ENCODE data around the gene BORCS5.
"Not testable (repeated sequence)": the region's sequence is repeated elsewhere in the genome, so short reads cannot be mapped to it uniquely, and the experiment has no call there.

BORCS5 gene

DNA sequence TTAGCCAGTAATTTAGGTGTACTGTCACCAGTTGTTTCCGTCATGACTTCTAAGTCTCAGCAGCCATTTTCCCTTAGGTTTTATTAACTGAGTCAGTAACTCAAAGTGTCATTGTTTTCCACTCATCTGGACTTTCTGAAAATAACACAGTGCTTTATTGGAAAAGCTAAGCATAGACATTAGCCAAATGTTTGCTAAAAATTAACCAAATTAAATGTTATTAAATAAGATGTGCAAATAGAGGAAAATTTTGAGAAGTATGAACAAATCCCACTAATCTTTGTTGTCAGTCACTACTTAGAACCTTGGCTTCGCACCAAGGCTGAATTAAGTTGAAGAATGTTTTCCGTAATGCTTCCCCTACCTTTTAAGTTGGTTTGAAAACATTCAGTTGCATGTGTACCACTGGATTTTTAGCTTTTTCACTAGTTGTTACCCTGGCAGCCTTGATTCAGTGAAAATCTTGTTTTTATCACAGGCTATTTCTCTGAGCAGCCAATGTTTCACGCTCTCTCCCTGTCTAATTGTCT is 43.0 kb downstream of the BORCS5 start:
- no peak overlapping the region for H3K9ac ChIP-seq (ENCODE audit: low read depth, low read length)
- peaks cover 18% of the 10 kb centered on the region for H3K4me1 ChIP-seq (ENCODE audit: control insufficient read depth, insufficient read depth, low read length)
- no peaks in the 10 kb centered on the region for H3K27me3 ChIP-seq (ENCODE audit: control insufficient read depth, insufficient read depth, low read length)
- H3K4me3 ChIP-seq (ENCODE audit: low read depth, low read length) = no peak overlapping the region
- no peaks in the 10 kb centered on the region for H3K36me3 ChIP-seq (ENCODE audit: control insufficient read depth, insufficient read depth, low read length)
- no peaks in the 10 kb centered on the region for H3K9me3 ChIP-seq (ENCODE audit: control insufficient read depth, insufficient read depth, low read length)

DNA sequence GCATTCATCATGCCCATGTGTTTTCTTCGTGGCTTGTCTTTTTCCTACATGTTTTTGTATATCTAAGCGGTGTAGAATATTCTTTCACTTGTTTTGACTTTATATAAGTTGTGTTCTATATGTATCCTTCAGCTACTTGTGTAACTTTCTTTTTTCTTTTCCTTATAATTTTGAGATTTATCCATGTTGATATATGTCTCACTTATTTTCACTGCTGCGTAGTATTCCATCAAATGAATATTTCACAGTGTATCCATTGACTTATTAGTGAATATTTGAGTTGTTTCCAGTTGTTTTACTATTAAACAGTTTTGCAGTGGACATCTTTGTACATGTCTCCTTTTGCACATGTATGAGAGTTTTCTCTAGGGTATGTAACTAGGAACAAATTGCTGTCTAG is 43.9 kb downstream of the BORCS5 start:
- Histone ChIP-seq H3K9me3 (ENCODE audit: control insufficient read depth, insufficient read depth, low read length) (no peaks in the 10 kb centered on the region), H3K9ac (ENCODE audit: low read depth, low read length) (no peak overlapping the region), H3K36me3 (ENCODE audit: control insufficient read depth, insufficient read depth, low read length) (no peaks in the 10 kb centered on the region), H3K4me1 (ENCODE audit: control insufficient read depth, insufficient read depth, low read length) (peaks cover 18% of the 10 kb centered on the region), H3K4me3 (ENCODE audit: low read depth, low read length) (no peak overlapping the region), H3K27me3 (ENCODE audit: control insufficient read depth, insufficient read depth, low read length) (no peaks in the 10 kb centered on the region)

DNA sequence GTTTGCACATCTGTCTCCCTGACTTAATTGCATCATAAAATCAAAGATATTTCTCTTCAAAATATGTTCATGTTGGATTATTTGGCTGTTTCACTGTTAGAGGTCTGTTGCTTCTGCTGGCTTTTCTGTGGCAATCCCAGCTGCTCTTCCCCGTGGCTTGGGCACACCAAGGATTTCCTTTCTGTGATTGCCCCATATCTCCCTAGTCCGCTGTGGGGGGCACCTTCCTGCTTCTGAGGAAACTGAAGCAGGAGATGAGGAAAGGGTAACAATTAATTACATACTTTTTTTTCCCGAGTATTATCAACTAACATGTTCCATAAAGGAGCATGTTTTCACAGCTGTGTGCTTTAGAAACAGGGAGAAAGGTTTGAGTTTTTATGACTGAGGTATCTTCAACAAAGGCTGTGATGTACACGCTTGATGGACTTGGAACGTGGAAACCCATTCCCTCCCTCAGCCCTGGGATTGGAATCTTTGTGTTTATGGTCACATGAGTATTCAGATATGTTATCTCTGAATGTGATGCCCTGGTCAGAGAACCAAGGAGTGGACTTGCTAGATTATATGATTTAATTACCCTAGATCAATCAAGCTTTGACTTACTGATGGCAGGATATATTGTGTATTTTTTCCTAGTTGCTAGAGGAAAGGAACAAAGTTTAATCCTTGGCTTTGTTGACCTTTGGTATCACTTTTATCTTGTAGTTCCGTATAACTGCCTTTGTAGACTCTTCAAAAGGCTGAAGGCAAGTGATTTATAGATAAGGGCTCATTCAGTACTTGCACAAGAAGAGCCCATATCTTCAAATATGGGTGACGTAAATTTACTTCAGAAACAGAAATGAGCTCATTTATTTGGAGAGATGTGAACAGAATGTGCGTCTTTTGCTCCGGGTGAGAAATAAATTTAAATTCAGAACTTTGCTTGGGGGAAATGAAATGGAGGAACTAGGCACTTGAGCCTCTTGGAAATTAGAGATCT is 46.7 kb downstream of the BORCS5 start:
- H3K9ac ChIP-seq (ENCODE audit: low read depth, low read length) = no peak overlapping the region
- H3K4me1 ChIP-seq (ENCODE audit: control insufficient read depth, insufficient read depth, low read length) = peaks cover 14% of the 10 kb centered on the region
- no peaks in the 10 kb centered on the region for H3K9me3 ChIP-seq (ENCODE audit: control insufficient read depth, insufficient read depth, low read length)
- no peaks in the 10 kb centered on the region for H3K36me3 ChIP-seq (ENCODE audit: control insufficient read depth, insufficient read depth, low read length)
- no peaks in the 10 kb centered on the region for H3K27me3 ChIP-seq (ENCODE audit: control insufficient read depth, insufficient read depth, low read length)
- H3K4me3 ChIP-seq (ENCODE audit: low read depth, low read length) = no peak overlapping the region

DNA sequence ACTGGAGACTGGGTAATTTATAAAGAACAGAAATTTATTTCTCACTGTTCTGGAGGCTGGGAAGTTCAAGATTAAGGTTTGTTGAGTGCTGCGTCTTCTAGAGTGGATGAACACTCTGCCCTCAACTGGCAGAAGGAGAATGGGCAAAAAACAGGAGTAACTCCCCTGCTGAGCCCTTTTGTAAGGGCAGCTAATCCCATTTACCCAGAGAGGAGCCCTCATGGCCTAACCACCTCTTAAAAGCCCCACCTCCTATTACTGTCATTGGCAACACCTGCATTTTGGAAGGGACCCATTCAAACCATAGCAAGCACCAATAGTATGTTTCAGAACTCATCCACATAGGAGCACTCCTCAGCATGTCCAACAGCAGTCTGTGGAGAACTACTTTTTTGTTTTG is 47.4 kb downstream of the BORCS5 start:
- Histone ChIP-seq H3K9ac (ENCODE audit: low read depth, low read length) (no peak overlapping the region), H3K27me3 (ENCODE audit: control insufficient read depth, insufficient read depth, low read length) (no peaks in the 10 kb centered on the region), H3K4me1 (ENCODE audit: control insufficient read depth, insufficient read depth, low read length) (peaks cover 7% of the 10 kb centered on the region)

DNA sequence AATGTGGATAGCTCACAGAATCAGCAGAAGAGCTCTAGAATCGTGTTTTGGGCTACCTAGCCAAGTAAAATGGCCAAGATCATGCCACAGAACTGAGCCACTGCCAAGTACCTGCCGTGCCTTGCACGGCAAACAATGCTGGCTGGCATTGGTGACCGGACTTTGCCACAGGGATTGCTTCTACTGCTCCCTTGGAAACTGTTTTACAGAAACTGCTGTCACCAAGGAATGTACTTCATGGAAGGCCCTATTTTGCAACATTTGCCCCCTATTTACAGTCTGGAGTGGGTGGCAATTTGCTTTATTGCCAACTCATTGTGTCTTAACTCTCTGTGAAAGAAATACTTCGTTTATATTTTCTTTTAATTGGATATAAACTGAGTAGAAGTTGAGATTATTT is 49.0 kb downstream of the BORCS5 start:
- Histone ChIP-seq H3K36me3 (ENCODE audit: control insufficient read depth, insufficient read depth, low read length) (no peaks in the 10 kb centered on the region), H3K4me3 (ENCODE audit: low read depth, low read length) (no peak overlapping the region), H3K4me1 (ENCODE audit: control insufficient read depth, insufficient read depth, low read length) (peaks cover 5% of the 10 kb centered on the region), H3K9ac (ENCODE audit: low read depth, low read length) (no peak overlapping the region), H3K9me3 (ENCODE audit: control insufficient read depth, insufficient read depth, low read length) (no peaks in the 10 kb centered on the region), H3K27me3 (ENCODE audit: control insufficient read depth, insufficient read depth, low read length) (no peaks in the 10 kb centered on the region)

More for the DNA sequence above, 47.4 kb downstream of the BORCS5 start:
- Histone ChIP-seq H3K36me3 (ENCODE audit: control insufficient read depth, insufficient read depth, low read length) (no peaks in the 10 kb centered on the region), H3K4me3 (ENCODE audit: low read depth, low read length) (no peak overlapping the region), H3K9me3 (ENCODE audit: control insufficient read depth, insufficient read depth, low read length) (no peaks in the 10 kb centered on the region)

DNA sequence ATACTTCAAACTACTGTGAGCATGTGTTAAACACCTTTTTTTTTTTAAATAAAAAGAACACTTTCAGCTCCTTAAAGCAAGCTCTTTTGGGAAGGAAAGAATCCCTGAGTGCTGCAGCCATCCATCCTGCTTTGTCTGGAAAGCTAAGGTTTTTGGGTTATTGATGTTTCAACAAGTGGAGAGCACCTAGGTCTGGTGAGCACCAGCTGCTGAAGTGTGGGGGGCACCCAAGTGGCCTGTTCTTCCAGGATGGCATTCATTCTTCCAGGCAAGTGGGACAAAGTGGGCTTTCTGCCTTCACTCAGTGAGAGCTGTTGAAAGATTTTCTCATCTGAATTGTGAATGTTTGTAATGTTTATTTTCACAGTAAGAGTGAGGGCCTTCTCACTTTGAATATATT is 49.9 kb downstream of the BORCS5 start:
- Histone ChIP-seq H3K4me3 (ENCODE audit: low read depth, low read length) (no peak overlapping the region), H3K4me1 (ENCODE audit: control insufficient read depth, insufficient read depth, low read length) (peaks cover 5% of the 10 kb centered on the region), H3K27me3 (ENCODE audit: control insufficient read depth, insufficient read depth, low read length) (no peaks in the 10 kb centered on the region)

DNA sequence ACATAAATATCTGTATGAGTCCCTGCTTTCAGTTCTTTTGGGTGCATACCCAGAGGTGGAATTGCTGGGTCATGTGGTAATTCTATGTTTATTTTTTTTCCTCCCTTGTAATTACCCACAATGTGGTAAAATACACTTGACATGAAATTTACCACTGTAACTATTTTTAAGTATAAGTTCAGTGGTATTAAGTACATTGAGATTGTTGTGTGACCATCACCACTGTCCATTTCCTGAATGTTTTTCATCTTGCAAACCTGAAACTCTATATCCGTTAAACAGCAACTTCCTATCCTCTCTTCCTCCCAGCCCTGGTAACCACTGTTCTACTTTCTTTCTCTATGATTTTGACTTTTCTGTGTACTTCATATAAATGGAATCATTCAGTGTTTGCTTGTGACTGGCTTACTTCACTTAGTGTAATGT is 51.4 kb downstream of the BORCS5 start:
- H3K4me1 ChIP-seq (ENCODE audit: control insufficient read depth, insufficient read depth, low read length) = peaks cover 6% of the 10 kb centered on the region
- H3K9ac ChIP-seq (ENCODE audit: low read depth, low read length) = no peak overlapping the region
- no peaks in the 10 kb centered on the region for H3K27me3 ChIP-seq (ENCODE audit: control insufficient read depth, insufficient read depth, low read length)
- H3K9me3 ChIP-seq (ENCODE audit: control insufficient read depth, insufficient read depth, low read length) = no peaks in the 10 kb centered on the region
- H3K36me3 ChIP-seq (ENCODE audit: control insufficient read depth, insufficient read depth, low read length) = no peaks in the 10 kb centered on the region
- no peak overlapping the region for H3K4me3 ChIP-seq (ENCODE audit: low read depth, low read length)

More for the DNA sequence above, 49.9 kb downstream of the BORCS5 start:
- H3K36me3 ChIP-seq (ENCODE audit: control insufficient read depth, insufficient read depth, low read length) = no peaks in the 10 kb centered on the region
- H3K9ac ChIP-seq (ENCODE audit: low read depth, low read length) = no peak overlapping the region
- H3K9me3 ChIP-seq (ENCODE audit: control insufficient read depth, insufficient read depth, low read length) = no peaks in the 10 kb centered on the region

DNA sequence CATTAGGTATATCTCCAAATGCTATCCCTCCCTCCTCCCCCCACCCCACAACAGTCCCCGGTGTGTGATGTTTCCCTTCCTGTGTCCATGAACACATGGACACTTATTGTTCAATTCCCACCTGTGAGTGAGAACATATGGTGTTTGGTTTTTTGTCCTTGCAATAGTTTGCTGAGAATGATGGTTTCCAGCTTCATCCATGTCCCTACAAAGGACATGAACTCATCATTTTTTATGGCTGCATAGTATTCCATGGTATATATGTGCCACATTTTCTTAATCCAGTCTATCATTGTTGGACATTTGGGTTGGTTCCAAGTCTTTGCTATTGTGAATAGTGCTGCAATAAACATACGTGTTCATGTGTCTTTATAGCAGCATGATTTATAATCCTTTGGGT is 52.5 kb downstream of the BORCS5 start:
- not testable (repeated sequence) for H3K4me1 ChIP-seq (ENCODE audit: control insufficient read depth, insufficient read depth, low read length); H3K4me3 ChIP-seq (ENCODE audit: low read depth, low read length); H3K27me3 ChIP-seq (ENCODE audit: control insufficient read depth, insufficient read depth, low read length); H3K9me3 ChIP-seq (ENCODE audit: control insufficient read depth, insufficient read depth, low read length); H3K9ac ChIP-seq (ENCODE audit: low read depth, low read length); H3K36me3 ChIP-seq (ENCODE audit: control insufficient read depth, insufficient read depth, low read length)

DNA sequence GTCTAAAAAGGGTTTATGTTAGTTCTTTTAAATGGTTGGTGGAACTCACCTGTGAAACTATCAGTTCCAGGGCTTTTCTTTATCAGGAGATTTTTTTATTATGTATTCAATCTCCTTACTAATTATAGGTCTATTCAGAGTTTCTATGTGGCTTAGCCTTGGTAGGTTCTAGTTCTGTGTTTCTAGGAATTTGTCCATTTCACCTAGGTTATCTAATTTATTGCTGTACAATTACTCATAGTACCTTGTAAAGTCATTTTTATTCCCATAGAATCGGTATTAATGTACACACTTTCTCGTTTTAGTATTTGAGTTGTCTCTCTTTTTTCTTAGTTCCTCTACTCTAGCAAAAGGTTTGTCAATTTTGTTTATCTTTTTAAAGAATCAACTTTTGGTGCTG is 59.0 kb downstream of the BORCS5 start:
- H3K36me3 ChIP-seq (ENCODE audit: control insufficient read depth, insufficient read depth, low read length) = no peaks in the 10 kb centered on the region
- H3K9me3 ChIP-seq (ENCODE audit: control insufficient read depth, insufficient read depth, low read length) = no peaks in the 10 kb centered on the region
- H3K9ac ChIP-seq (ENCODE audit: low read depth, low read length) = no peak overlapping the region
- peaks cover 2% of the 10 kb centered on the region for H3K4me1 ChIP-seq (ENCODE audit: control insufficient read depth, insufficient read depth, low read length)
- no peak overlapping the region for H3K4me3 ChIP-seq (ENCODE audit: low read depth, low read length)
- no peaks in the 10 kb centered on the region for H3K27me3 ChIP-seq (ENCODE audit: control insufficient read depth, insufficient read depth, low read length)

DNA sequence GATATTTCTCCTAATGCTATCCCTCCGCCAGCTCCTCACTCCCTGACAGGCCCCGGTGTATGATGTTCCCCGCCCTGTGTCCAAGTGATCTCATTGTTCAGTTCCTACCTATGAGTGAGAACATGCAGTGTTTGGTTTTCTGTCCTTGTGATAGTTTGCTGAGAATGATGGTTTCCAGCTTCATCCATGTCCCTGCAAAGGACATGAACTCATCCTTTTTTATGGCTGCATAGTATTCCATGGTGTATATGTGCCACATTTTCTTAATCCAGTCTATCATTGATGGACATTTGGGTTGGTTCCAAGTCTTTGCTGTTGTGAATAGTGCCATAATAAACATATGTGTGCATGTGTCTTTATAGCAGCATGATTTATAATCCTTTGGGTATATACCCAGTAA is 62.3 kb downstream of the BORCS5 start:
- H3K36me3 ChIP-seq (ENCODE audit: control insufficient read depth, insufficient read depth, low read length); H3K4me1 ChIP-seq (ENCODE audit: control insufficient read depth, insufficient read depth, low read length); H3K9ac ChIP-seq (ENCODE audit: low read depth, low read length); H3K4me3 ChIP-seq (ENCODE audit: low read depth, low read length); H3K9me3 ChIP-seq (ENCODE audit: control insufficient read depth, insufficient read depth, low read length); H3K27me3 ChIP-seq (ENCODE audit: control insufficient read depth, insufficient read depth, low read length): not testable (repeated sequence)

DNA sequence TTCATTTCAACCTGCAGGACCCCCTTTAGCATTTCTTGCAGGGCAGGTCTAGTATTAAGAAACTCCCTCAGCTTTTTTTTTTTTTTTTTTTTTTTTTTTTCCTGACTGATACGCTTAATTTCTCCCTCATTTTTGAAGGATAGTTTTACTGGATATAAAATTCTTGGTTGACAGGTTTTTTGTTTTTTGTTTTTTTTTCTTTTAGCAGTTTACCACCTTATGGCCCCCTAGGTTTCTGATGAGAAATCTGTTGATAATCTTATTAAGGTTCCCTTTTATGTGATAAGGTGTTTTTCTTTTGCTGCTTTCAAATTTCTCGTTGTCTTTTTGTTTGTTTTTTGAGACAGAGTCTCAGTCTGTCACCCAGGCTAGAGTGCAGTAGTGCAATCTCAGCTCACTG is 66.5 kb downstream of the BORCS5 start:
- Histone ChIP-seq H3K9ac (ENCODE audit: low read depth, low read length) (no peak overlapping the region), H3K36me3 (ENCODE audit: control insufficient read depth, insufficient read depth, low read length) (no peaks in the 10 kb centered on the region), H3K4me3 (ENCODE audit: low read depth, low read length) (no peak overlapping the region), H3K4me1 (ENCODE audit: control insufficient read depth, insufficient read depth, low read length) (no peaks in the 10 kb centered on the region), H3K9me3 (ENCODE audit: control insufficient read depth, insufficient read depth, low read length) (no peaks in the 10 kb centered on the region), H3K27me3 (ENCODE audit: control insufficient read depth, insufficient read depth, low read length) (no peaks in the 10 kb centered on the region)

DNA sequence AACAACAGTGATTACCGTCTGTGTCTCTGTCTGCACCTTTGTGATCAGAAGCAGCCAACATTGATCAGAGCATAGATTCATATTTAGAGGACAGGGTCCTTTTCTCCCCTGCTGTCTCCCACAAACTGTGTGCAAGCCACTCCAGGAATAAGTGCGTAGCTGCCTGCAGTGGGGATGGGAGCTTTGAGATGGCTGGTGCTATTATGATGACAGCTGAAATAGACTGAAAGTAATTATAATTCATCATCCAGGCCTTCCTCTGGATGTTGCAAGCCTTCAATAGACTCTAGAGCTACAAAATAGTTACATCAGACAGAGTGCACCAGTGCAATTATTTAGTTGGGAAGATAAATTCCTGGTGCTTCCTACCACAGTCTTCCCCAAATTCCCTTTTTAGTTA is 68.1 kb downstream of the BORCS5 start:
- no peak overlapping the region for H3K4me3 ChIP-seq (ENCODE audit: low read depth, low read length)
- H3K9ac ChIP-seq (ENCODE audit: low read depth, low read length) = no peak overlapping the region
- H3K36me3 ChIP-seq (ENCODE audit: control insufficient read depth, insufficient read depth, low read length) = no peaks in the 10 kb centered on the region
- no peaks in the 10 kb centered on the region for H3K4me1 ChIP-seq (ENCODE audit: control insufficient read depth, insufficient read depth, low read length)
- H3K9me3 ChIP-seq (ENCODE audit: control insufficient read depth, insufficient read depth, low read length) = no peaks in the 10 kb centered on the region
- H3K27me3 ChIP-seq (ENCODE audit: control insufficient read depth, insufficient read depth, low read length) = no peaks in the 10 kb centered on the region

All from iPS-15b (cell line).